ENCODE data around the gene ANO5. TPM values are rescaled to one million over a fixed set of nuclear protein-coding genes. Genes with fewer than 3 reads are reported as not detected.
A peak's percentile ranks its signal among the peaks of the same experiment; 100 is the strongest.

Gene ANO5
- polyA plus RNA-seq, 2 of the 4 experiments (the other 2 are of a cell fraction): 3.1 to 8.6 TPM

DNA sequence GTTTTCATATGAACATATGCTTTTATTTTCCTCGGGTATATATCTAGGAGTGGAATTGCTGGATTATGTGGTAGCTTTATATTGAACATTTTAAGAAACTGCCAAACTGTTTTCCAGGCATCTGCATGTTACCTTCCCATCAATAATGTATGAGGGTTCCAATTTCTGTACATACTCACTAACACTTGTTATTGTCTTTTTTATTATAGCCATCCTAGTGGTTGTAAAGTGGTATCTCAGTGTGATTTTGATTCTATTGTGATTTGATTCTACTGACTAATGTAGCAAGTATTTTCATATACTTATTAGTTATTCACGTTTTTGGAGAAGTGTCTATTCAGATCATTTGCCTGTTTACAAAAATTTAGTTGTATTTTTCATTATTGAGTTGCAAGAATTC lies 2.0 kb downstream of the ANO5 start:
- ATAC-seq (no peak), DNase-seq (ENCODE audit: low read depth in 1 of 2, low spot score in 1 of 2) (no peak), FAIRE-seq (no peak)
- WGBS (ENCODE audit: missing lambda C conversion rate): 42% methylated on average over 2 of the region's 2 CpGs
- ChIA-PET CTCF (no interaction called here), POLR2A (no interaction called here)
- Histone ChIP-seq H3K4me2 (peak overlapping the region; percentile 97; the same call in 2 of the 3 replicates), H3K27ac (no peak overlapping the region), H3K9me3 (no peaks in the 10 kb centered on the region), H3K4me1 (peaks cover 8% of the 10 kb centered on the region; the same call in 2 of the 3 replicates), H3K4me3 (no peak overlapping the region)
- TF ChIP-seq MAZ (IDR thresholded peaks at IDR 0.05; ENCODE audit: borderline replicate concordance, low read depth, low read length) (no peak), TP53 (CRISPR knock-in tag; IDR thresholded peaks at IDR 0.05) (no peak), KDM1A (IDR thresholded peaks at IDR 0.05; ENCODE audit: low read depth) (no peak), BHLHE40 (IDR thresholded peaks at IDR 0.05; ENCODE audit: low read depth, low read length) (no peak), EHF (CRISPR knock-in tag; IDR thresholded peaks at IDR 0.05) (no peak)
- TF ChIP-seq, protein P1, sequence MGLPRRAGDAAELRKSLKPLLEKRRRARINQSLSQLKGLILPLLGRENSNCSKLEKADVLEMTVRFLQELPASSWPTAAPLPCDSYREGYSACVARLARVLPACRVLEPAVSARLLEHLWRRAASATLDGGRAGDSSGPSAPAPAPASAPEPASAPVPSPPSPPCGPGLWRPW (IDR thresholded peaks at IDR 0.05): no peak
- TF ChIP-seq, protein P2, sequence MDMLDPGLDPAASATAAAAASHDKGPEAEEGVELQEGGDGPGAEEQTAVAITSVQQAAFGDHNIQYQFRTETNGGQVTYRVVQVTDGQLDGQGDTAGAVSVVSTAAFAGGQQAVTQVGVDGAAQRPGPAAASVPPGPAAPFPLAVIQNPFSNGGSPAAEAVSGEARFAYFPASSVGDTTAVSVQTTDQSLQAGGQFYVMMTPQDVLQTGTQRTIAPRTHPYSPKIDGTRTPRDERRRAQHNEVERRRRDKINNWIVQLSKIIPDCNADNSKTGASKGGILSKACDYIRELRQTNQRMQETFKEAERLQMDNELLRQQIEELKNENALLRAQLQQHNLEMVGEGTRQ (IDR thresholded peaks at IDR 0.05): no peak

DNA sequence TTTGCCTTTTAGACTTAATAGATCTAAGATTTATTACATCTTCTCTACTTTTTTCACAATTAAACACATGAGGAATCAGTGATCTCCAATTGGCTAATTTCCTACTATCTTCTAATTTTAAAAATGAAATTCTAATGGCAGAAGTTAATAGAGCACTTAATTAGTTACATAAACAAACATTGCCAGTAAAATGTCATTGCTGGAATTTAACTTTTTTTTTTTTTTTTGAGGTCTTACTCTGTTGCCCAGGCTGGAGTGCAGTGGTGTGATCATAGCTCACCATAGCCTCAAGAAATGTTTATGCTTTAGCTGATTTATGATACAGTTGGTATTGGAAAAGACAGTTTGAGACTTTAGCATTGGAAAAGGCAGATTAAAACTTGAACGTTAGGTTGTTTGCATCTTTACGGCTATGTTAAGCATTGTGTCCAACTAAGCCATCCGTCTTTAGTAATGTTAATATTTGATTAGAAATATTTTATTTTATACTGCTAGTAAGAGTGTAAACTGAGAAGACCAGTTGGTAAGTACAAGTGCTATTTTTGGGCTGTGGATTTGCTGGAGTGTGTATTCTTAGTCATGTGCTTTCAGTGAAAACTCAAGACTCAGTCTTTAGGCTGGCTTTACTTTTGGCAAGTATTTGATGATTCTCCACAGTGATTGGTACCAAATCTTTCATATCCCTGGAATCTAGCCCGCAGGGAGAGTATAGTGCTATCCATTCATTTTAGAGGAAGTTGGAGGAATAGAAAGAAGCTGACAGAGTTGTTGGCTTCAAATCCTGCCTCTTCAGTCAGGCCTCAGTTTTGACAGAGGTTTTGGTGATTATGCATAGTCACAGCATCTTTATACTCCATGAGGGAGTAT lies 4.5 kb downstream of the ANO5 start:
- POLR2A ChIA-PET: no interaction called here
- FAIRE-seq: no peak

DNA sequence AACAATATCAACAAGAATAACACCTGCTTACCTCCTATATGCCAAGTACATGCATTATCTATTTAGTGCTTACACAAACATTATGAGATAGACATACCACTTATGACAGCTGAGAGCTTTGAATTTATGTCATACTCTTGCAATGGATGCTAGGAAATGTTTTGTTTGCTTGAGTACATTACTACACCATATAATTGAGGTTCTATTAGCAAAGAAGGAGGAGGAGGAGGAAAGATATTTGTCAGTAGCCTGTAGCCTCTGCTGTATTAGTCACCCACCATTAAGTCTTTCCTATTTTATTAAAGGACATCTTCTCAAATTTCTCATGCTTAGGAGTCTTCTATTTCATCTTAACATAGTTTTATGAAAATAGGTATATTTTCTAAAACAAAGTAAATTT lies 6.4 kb downstream of the ANO5 start:
- ChIA-PET CTCF (no interaction called here), POLR2A (no interaction called here)
- Histone ChIP-seq H3K27ac (no peak overlapping the region), H3K4me3 (no peak overlapping the region), H3K4me1 (peaks cover 5% of the 10 kb centered on the region; the same call in 2 of the 3 replicates), H3K4me2 (no peak overlapping the region), H3K9me3 (no peaks in the 10 kb centered on the region)
- no peak for TF ChIP-seq CBX2 (IDR thresholded peaks at IDR 0.05; ENCODE audit: borderline replicate concordance, low read depth)
- no peak for TF ChIP-seq MAFK (IDR thresholded peaks at IDR 0.05; ENCODE audit: partially characterized antibody)
- no peak for TF ChIP-seq JUN (IDR thresholded peaks at IDR 0.05)
- TF ChIP-seq RAD21 (conservative IDR thresholded peaks at IDR 0.05 in 1 of 2, IDR thresholded peaks at IDR 0.05 in 1 of 2): no peak
- no peak for TF ChIP-seq SREBF2 (IDR thresholded peaks at IDR 0.05)
- TF ChIP-seq ZFP36 (IDR thresholded peaks at IDR 0.05; ENCODE audit: borderline replicate concordance, partially characterized antibody): no peak
- TF ChIP-seq BHLHE40 (IDR thresholded peaks at IDR 0.05; ENCODE audit: low read depth, low read length): no peak
- TF ChIP-seq ZNF302 (CRISPR knock-in tag; IDR thresholded peaks at IDR 0.05): no peak
- no peak for TF ChIP-seq NPAS2 (CRISPR knock-in tag; IDR thresholded peaks at IDR 0.05; ENCODE audit: borderline replicate concordance)
- TF ChIP-seq ESRRA (IDR thresholded peaks at IDR 0.05; ENCODE audit: borderline replicate concordance, low read length): no peak
- no peak for TF ChIP-seq CHD4 (IDR thresholded peaks at IDR 0.05; ENCODE audit: borderline replicate concordance)
- no peak for TF ChIP-seq KDM1A (IDR thresholded peaks at IDR 0.05; ENCODE audit: low read depth)
- no peak for TF ChIP-seq GATA3 (IDR thresholded peaks at IDR 0.05; ENCODE audit: borderline replicate concordance)
- TF ChIP-seq CEBPB (IDR thresholded peaks at IDR 0.05): no peak
- FAIRE-seq: no peak
- no peak for DNase-seq (ENCODE audit: low read depth in 1 of 2, low spot score in 1 of 2)
- ATAC-seq: no peak

More for the DNA sequence above, 4.5 kb downstream of the ANO5 start:
- ATAC-seq: no peak
- Histone ChIP-seq H3K4me1 (peaks cover 8% of the 10 kb centered on the region; the same call in 2 of the 3 replicates), H3K27ac (no peak overlapping the region), H3K4me2 (no peak overlapping the region), H3K9me3 (no peaks in the 10 kb centered on the region), H3K4me3 (no peak overlapping the region)
- TF ChIP-seq, protein P3, sequence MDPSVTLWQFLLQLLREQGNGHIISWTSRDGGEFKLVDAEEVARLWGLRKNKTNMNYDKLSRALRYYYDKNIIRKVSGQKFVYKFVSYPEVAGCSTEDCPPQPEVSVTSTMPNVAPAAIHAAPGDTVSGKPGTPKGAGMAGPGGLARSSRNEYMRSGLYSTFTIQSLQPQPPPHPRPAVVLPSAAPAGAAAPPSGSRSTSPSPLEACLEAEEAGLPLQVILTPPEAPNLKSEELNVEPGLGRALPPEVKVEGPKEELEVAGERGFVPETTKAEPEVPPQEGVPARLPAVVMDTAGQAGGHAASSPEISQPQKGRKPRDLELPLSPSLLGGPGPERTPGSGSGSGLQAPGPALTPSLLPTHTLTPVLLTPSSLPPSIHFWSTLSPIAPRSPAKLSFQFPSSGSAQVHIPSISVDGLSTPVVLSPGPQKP (IDR thresholded peaks at IDR 0.05; ENCODE audit: low read depth, low read length): no peak
- no peak for TF ChIP-seq HOXB5 (CRISPR knock-in tag; IDR thresholded peaks at IDR 0.05)
- TF ChIP-seq POLR2AphosphoS2 (conservative IDR thresholded peaks at IDR 0.05; ENCODE audit: low read length): no peak
- TF ChIP-seq, protein P4, sequence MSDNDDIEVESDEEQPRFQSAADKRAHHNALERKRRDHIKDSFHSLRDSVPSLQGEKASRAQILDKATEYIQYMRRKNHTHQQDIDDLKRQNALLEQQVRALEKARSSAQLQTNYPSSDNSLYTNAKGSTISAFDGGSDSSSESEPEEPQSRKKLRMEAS (IDR thresholded peaks at IDR 0.05): no peak
- TF ChIP-seq, protein P5, sequence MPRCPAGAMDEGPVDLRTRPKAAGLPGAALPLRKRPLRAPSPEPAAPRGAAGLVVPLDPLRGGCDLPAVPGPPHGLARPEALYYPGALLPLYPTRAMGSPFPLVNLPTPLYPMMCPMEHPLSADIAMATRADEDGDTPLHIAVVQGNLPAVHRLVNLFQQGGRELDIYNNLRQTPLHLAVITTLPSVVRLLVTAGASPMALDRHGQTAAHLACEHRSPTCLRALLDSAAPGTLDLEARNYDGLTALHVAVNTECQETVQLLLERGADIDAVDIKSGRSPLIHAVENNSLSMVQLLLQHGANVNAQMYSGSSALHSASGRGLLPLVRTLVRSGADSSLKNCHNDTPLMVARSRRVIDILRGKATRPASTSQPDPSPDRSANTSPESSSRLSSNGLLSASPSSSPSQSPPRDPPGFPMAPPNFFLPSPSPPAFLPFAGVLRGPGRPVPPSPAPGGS (IDR thresholded peaks at IDR 0.05): no peak
- TF ChIP-seq SMC3 (IDR thresholded peaks at IDR 0.05): no peak
- TF ChIP-seq NFE2L2 (conservative IDR thresholded peaks at IDR 0.05; ENCODE audit: low read length): no peak
- TF ChIP-seq, protein P2 (IDR thresholded peaks at IDR 0.05): no peak
- WGBS (ENCODE audit: missing lambda C conversion rate): 81% methylated on average over 4 of the region's 4 CpGs
- DNase-seq (ENCODE audit: low read depth in 1 of 2, low spot score in 1 of 2): no peak
- CTCF ChIA-PET: interaction anchor here (1.2 kb wide), 1 partner anchor 47 kb away, joined by 3 read pairs; no protein-coding TSS in a partner anchor
